Measurements from ENCODE around the gene SUGP2. TPM values are rescaled to one million over a fixed set of nuclear protein-coding genes. Genes with fewer than 3 reads are reported as not detected.

Gene SUGP2
- total RNA-seq (2014; rRNA removed; shearing (Covaris generic)) (27.6 and 29.7 TPM in 2 replicates), polyA plus RNA-seq (2016; fragmentation: Nextera tagmentation; extraction: Ambion mirVana) (26.7 and 28.8 TPM in 2 replicates)

GRCh38 chr19:19033426-19034203 is at the start of gene SUGP2, which contains the start of gene ARMC6:
TSS of gene SUGP2 (minus strand) at chr19:19033517. CDS start at chr19:19031071, 2,446 bp downstream.
TSS of gene ARMC6 (plus strand) at chr19:19033603. CDS start at chr19:19034210, 607 bp downstream.
- in situ Hi-C loops (cut with MboI): no loop called here
- WGBS, 2 experiments (ENCODE audit: low coverage in 1 of 2, low lambda C conversion rate in 2 of 2, missing lambda C conversion rate in 2 of 2): 1% methylated on average over 58 to 71 of the region's 94 CpGs

GRCh38 chr19:19081642-19082151 is 48.4 kb upstream of the SUGP2 start:
- 83 to 84% methylated on average over 16 of the region's 16 CpGs for WGBS, 2 experiments (ENCODE audit: low coverage in 1 of 2, low lambda C conversion rate in 2 of 2, missing lambda C conversion rate in 2 of 2)
- no peaks in the 10 kb centered on the region for H3K79me2 ChIP-seq (ENCODE audit: insufficient read depth)
- H2AFZ ChIP-seq: no peak overlapping the region
- no peaks in the 10 kb centered on the region for H3K9me2 ChIP-seq (ENCODE audit: insufficient read depth)
- H3K9me3 ChIP-seq (ENCODE audit: low read depth): no peaks in the 10 kb centered on the region
- no peaks in the 10 kb centered on the region for H3K36me3 ChIP-seq (ENCODE audit: low read depth)
- no peaks in the 10 kb centered on the region for H3K27me3 ChIP-seq (replicated peaks; ENCODE audit: insufficient read depth)
- no peak overlapping the region for H3K9ac ChIP-seq
- no peak overlapping the region for H3K4me3 ChIP-seq
- TF ChIP-seq EZH2phosphoT487 (IDR thresholded peaks at IDR 0.05; ENCODE audit: insufficient read depth, low read depth) (no peak), EZH2 (IDR thresholded peaks at IDR 0.05; ENCODE audit: insufficient read depth, poor library complexity, severe bottlenecking) (no peak)
- in situ Hi-C loops (cut with MboI): no loop called here
- H3K4me2 ChIP-seq (ENCODE audit: unreplicated experiment): no peak overlapping the region
- no peaks in the 10 kb centered on the region for H4K20me1 ChIP-seq (ENCODE audit: insufficient read depth)
- H3K27ac ChIP-seq: no peak overlapping the region
- H3F3A ChIP-seq (ENCODE audit: insufficient read depth): no peaks in the 10 kb centered on the region
- DNase-seq: no peak
- no peaks in the 10 kb centered on the region for H3K4me1 ChIP-seq (ENCODE audit: insufficient read depth)

More at GRCh38 chr19:19033426-19034203, at the start of gene SUGP2, which contains the start of gene ARMC6:
- no peaks in the 10 kb centered on the region for H4K20me1 ChIP-seq (ENCODE audit: insufficient read depth)
- no peaks in the 10 kb centered on the region for H3K9me2 ChIP-seq (ENCODE audit: insufficient read depth)
- peak; percentile 93 for DNase-seq
- peaks cover 9% of the 10 kb centered on the region for H3K36me3 ChIP-seq (ENCODE audit: low read depth)
- H3K79me2 ChIP-seq (ENCODE audit: insufficient read depth): peaks cover 92% of the 10 kb centered on the region
- peaks cover 11% of the 10 kb centered on the region for H3K4me1 ChIP-seq (ENCODE audit: insufficient read depth)
- H3K9ac ChIP-seq: peak within 1 kb of the TSS; percentile 93
- peak within 1 kb of the TSS; percentile 95 for H3K4me3 ChIP-seq
- H2AFZ ChIP-seq: peak within 1 kb of the TSS; percentile 87
- H3K9me3 ChIP-seq (ENCODE audit: low read depth): no peaks in the 10 kb centered on the region
- TF ChIP-seq EZH2phosphoT487 (IDR thresholded peaks at IDR 0.05; ENCODE audit: insufficient read depth, low read depth) (no peak), EZH2 (IDR thresholded peaks at IDR 0.05; ENCODE audit: insufficient read depth, poor library complexity, severe bottlenecking) (no peak)
- peaks cover 4% of the 10 kb centered on the region; the same call in 1 of the 2 replicates for H3F3A ChIP-seq (ENCODE audit: insufficient read depth)
- H3K27me3 ChIP-seq (replicated peaks; ENCODE audit: insufficient read depth): no peaks in the 10 kb centered on the region
- peak within 1 kb of the TSS; percentile 100 for H3K4me2 ChIP-seq (ENCODE audit: unreplicated experiment)
- H3K27ac ChIP-seq: peak within 1 kb of the TSS; percentile 82

- no peak for DNase-seq
- Histone ChIP-seq H3K9me3 (ENCODE audit: low read depth) (no peaks in the 10 kb centered on the region), H4K20me1 (ENCODE audit: insufficient read depth) (no peaks in the 10 kb centered on the region), H3K4me1 (ENCODE audit: insufficient read depth) (no peaks in the 10 kb centered on the region), H3K27me3 (replicated peaks; ENCODE audit: insufficient read depth) (no peaks in the 10 kb centered on the region), H3F3A (ENCODE audit: insufficient read depth) (no peaks in the 10 kb centered on the region), H3K36me3 (ENCODE audit: low read depth) (no peaks in the 10 kb centered on the region), H3K9ac (no peak overlapping the region), H3K4me3 (no peak overlapping the region), H3K79me2 (ENCODE audit: insufficient read depth) (no peaks in the 10 kb centered on the region), H3K4me2 (ENCODE audit: unreplicated experiment) (no peak overlapping the region), H2AFZ (no peak overlapping the region), H3K9me2 (ENCODE audit: insufficient read depth) (no peaks in the 10 kb centered on the region), H3K27ac (no peak overlapping the region)
- in situ Hi-C loops (cut with MboI): no loop called here
- TF ChIP-seq EZH2 (IDR thresholded peaks at IDR 0.05; ENCODE audit: insufficient read depth, poor library complexity, severe bottlenecking) (no peak), EZH2phosphoT487 (IDR thresholded peaks at IDR 0.05; ENCODE audit: insufficient read depth, low read depth) (no peak)
- 100% methylated on average over 1 of the region's 1 CpG for WGBS, 2 experiments (ENCODE audit: low coverage in 1 of 2, low lambda C conversion rate in 2 of 2, missing lambda C conversion rate in 2 of 2)
Measured at GRCh38 chr19:19079571-19079970, 46.3 kb upstream of the SUGP2 start.

GRCh38 chr19:19078801-19079200 is 45.5 kb upstream of the SUGP2 start:
- H3F3A ChIP-seq (ENCODE audit: insufficient read depth): no peaks in the 10 kb centered on the region
- H3K79me2 ChIP-seq (ENCODE audit: insufficient read depth): no peaks in the 10 kb centered on the region
- TF ChIP-seq EZH2phosphoT487 (IDR thresholded peaks at IDR 0.05; ENCODE audit: insufficient read depth, low read depth) (no peak), EZH2 (IDR thresholded peaks at IDR 0.05; ENCODE audit: insufficient read depth, poor library complexity, severe bottlenecking) (no peak)
- 98 to 100% methylated on average over 6 of the region's 6 CpGs for WGBS, 2 experiments (ENCODE audit: low coverage in 1 of 2, low lambda C conversion rate in 2 of 2, missing lambda C conversion rate in 2 of 2)
- no peaks in the 10 kb centered on the region for H3K27me3 ChIP-seq (replicated peaks; ENCODE audit: insufficient read depth)
- no peaks in the 10 kb centered on the region for H4K20me1 ChIP-seq (ENCODE audit: insufficient read depth)
- no peak overlapping the region for H3K27ac ChIP-seq
- H2AFZ ChIP-seq: no peak overlapping the region
- no peaks in the 10 kb centered on the region for H3K36me3 ChIP-seq (ENCODE audit: low read depth)
- H3K9me2 ChIP-seq (ENCODE audit: insufficient read depth): no peaks in the 10 kb centered on the region
- no peak overlapping the region for H3K4me3 ChIP-seq
- in situ Hi-C loops (cut with MboI): no loop called here
- DNase-seq: peak; percentile 9
- no peaks in the 10 kb centered on the region for H3K4me1 ChIP-seq (ENCODE audit: insufficient read depth)
- no peak overlapping the region for H3K4me2 ChIP-seq (ENCODE audit: unreplicated experiment)
- H3K9ac ChIP-seq: no peak overlapping the region
- H3K9me3 ChIP-seq (ENCODE audit: low read depth): no peaks in the 10 kb centered on the region

Measured in GM23248 (cell line).